Measurements from ENCODE around the gene FBXO9. TPM values are rescaled to one million over a fixed set of nuclear protein-coding genes. Genes with fewer than 3 reads are reported as not detected.

The FBXO9 gene
- polyA plus RNA-seq, 1 of the 3 experiments (the other 2 are of a cell fraction): 61.9 TPM

DNA sequence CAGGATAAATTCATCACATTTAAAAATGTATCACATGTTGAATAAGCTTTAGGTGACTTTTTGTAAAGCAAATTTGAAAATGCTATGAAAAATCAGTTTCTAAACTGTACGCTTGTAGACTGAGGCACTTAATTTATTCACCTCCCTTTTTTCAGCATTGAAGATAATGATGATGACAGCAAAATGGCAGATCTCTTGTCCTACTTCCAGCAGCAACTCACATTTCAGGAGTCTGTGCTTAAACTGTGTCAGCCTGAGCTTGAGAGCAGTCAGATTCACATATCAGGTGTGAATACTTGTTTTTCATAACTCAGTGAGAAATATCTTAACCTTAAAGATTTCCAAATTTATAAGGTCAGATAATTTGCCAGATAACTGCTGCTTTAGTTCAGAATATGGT lies 15.6 kb downstream of the FBXO9 start:
- Histone ChIP-seq H3K27me3 (ENCODE audit: insufficient read depth) (no peaks in the 10 kb centered on the region), H3K4me3 (ENCODE audit: low read depth in 2 of 2, low read length in 1 of 2) (no peak overlapping the region), H3K27ac (ENCODE audit: low read depth in 2 of 2, low read length in 1 of 2) (no peak overlapping the region), H3F3A (replicated peaks; ENCODE audit: insufficient read depth) (no peaks in the 10 kb centered on the region), H3K9ac (no peak overlapping the region), H3K4me1 (ENCODE audit: control insufficient read depth in 1 of 2, insufficient read depth in 2 of 2, low read depth in 1 of 2, low read length in 1 of 2) (no peaks in the 10 kb centered on the region), H3K9me3 (no peaks in the 10 kb centered on the region), H3K9me2 (no peaks in the 10 kb centered on the region), H3K79me2 (ENCODE audit: insufficient read depth) (no peaks in the 10 kb centered on the region), H4K20me1 (ENCODE audit: insufficient read depth) (no peaks in the 10 kb centered on the region), H3K36me3 (replicated peaks in 1 of 2; ENCODE audit: control insufficient read depth in 1 of 2, insufficient read depth in 2 of 2, low read length in 1 of 2) (peaks cover 84% of the 10 kb centered on the region in 2 experiments), H3K4me2 (no peak overlapping the region), H2AFZ (ENCODE audit: low read depth) (no peak overlapping the region)
- ChIA-PET POLR2A (interaction anchor here (0.9 kb wide), 1 partner anchor 15 kb away, joined by 3 read pairs; no protein-coding TSS in a partner anchor), CTCF (interaction anchor here (1.2 to 1.3 kb wide), 2 partner anchors 11 to 13 kb away, joined by 3 read pairs; no protein-coding TSS in a partner anchor)
- TF ChIP-seq, protein P1, sequence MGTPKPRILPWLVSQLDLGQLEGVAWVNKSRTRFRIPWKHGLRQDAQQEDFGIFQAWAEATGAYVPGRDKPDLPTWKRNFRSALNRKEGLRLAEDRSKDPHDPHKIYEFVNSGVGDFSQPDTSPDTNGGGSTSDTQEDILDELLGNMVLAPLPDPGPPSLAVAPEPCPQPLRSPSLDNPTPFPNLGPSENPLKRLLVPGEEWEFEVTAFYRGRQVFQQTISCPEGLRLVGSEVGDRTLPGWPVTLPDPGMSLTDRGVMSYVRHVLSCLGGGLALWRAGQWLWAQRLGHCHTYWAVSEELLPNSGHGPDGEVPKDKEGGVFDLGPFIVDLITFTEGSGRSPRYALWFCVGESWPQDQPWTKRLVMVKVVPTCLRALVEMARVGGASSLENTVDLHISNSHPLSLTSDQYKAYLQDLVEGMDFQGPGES (IDR thresholded peaks at IDR 0.05; ENCODE audit: low read depth, low read length): no peak
- no peak for TF ChIP-seq GATA2 (CRISPR knock-in tag; IDR thresholded peaks at IDR 0.05)
- TF ChIP-seq RFX5 (IDR thresholded peaks at IDR 0.05; ENCODE audit: low read length): no peak
- DNase-seq: no peak
- WGBS (ENCODE audit: low lambda C conversion rate): 90% methylated on average over 1 of the region's 1 CpG

DNA sequence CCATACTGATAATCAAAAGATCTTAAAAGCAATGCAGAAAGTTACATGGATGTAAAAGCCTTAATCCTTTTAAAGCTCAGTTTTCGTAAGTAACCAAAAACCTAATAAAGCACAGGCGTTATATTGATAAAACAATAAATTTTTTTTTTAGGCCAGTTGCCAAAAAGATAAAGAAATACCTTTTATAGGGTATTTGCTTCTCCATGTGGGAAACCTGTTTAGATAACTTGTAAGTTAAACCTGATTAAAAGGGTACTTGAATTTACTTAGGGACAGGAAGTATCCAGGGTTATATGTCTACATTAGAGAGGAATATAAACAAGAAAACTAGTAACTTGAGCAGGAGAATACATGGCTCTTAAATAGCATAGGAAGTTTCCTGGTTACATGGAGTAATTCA lies 21.1 kb downstream of the FBXO9 start:
- Histone ChIP-seq H2AFZ (ENCODE audit: low read depth) (no peak overlapping the region), H3K4me1 (ENCODE audit: control insufficient read depth in 1 of 2, insufficient read depth in 2 of 2, low read depth in 1 of 2, low read length in 1 of 2) (no peaks in the 10 kb centered on the region), H3K4me2 (no peak overlapping the region), H3F3A (replicated peaks; ENCODE audit: insufficient read depth) (no peaks in the 10 kb centered on the region), H3K9me2 (no peaks in the 10 kb centered on the region), H3K36me3 (replicated peaks in 1 of 2; ENCODE audit: control insufficient read depth in 1 of 2, insufficient read depth in 2 of 2, low read length in 1 of 2) (peaks cover 66 to 68% of the 10 kb centered on the region in 2 experiments), H3K27ac (ENCODE audit: low read depth in 2 of 2, low read length in 1 of 2) (no peak overlapping the region), H3K9me3 (no peaks in the 10 kb centered on the region), H3K9ac (no peak overlapping the region), H3K27me3 (ENCODE audit: insufficient read depth) (no peaks in the 10 kb centered on the region), H3K4me3 (ENCODE audit: low read depth in 2 of 2, low read length in 1 of 2) (no peak overlapping the region), H3K79me2 (ENCODE audit: insufficient read depth) (no peaks in the 10 kb centered on the region), H4K20me1 (ENCODE audit: insufficient read depth) (no peaks in the 10 kb centered on the region)
- ChIA-PET POLR2A (no interaction called here), CTCF (no interaction called here)
- WGBS (ENCODE audit: low lambda C conversion rate): 50% methylated on average over 2 of the region's 2 CpGs
- TF ChIP-seq EP300 (IDR thresholded peaks at IDR 0.05; ENCODE audit: borderline replicate concordance in 1 of 2, low read depth in 1 of 2, low read length in 1 of 2) (no peak), NRF1 (IDR thresholded peaks at IDR 0.05; ENCODE audit: low read depth, low read length) (no peak), TCF12 (IDR thresholded peaks at IDR 0.05) (no peak), RFX5 (IDR thresholded peaks at IDR 0.05; ENCODE audit: low read length) (no peak), MEF2A (IDR thresholded peaks at IDR 0.05; ENCODE audit: borderline replicate concordance, low read depth) (no peak), NFIC (IDR thresholded peaks at IDR 0.05; ENCODE audit: borderline replicate concordance) (no peak), FOXJ3 (CRISPR knock-in tag; IDR thresholded peaks at IDR 0.05) (no peak), FOSL2 (IDR thresholded peaks at IDR 0.05; ENCODE audit: borderline replicate concordance, low read depth) (no peak), SIN3A (IDR thresholded peaks at IDR 0.05; ENCODE audit: borderline replicate concordance, low read depth, low read length) (no peak), RXRA (IDR thresholded peaks at IDR 0.05; ENCODE audit: borderline replicate concordance, low read depth) (no peak), MXI1 (IDR thresholded peaks at IDR 0.05; ENCODE audit: low read depth, low read length) (no peak), GATA2 (CRISPR knock-in tag; IDR thresholded peaks at IDR 0.05) (no peak), GABPA (IDR thresholded peaks at IDR 0.05; ENCODE audit: low read depth) (no peak), CHD2 (IDR thresholded peaks at IDR 0.05; ENCODE audit: low read length, partially characterized antibody) (no peak), SMC3 (IDR thresholded peaks at IDR 0.05; ENCODE audit: low read depth, low read length) (no peak), RAD21 (IDR thresholded peaks at IDR 0.05; ENCODE audit: low read length) (no peak)
- TF ChIP-seq, protein P2, sequence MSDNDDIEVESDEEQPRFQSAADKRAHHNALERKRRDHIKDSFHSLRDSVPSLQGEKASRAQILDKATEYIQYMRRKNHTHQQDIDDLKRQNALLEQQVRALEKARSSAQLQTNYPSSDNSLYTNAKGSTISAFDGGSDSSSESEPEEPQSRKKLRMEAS (IDR thresholded peaks at IDR 0.05; ENCODE audit: low read depth): no peak
- TF ChIP-seq, protein P3, sequence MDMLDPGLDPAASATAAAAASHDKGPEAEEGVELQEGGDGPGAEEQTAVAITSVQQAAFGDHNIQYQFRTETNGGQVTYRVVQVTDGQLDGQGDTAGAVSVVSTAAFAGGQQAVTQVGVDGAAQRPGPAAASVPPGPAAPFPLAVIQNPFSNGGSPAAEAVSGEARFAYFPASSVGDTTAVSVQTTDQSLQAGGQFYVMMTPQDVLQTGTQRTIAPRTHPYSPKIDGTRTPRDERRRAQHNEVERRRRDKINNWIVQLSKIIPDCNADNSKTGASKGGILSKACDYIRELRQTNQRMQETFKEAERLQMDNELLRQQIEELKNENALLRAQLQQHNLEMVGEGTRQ (IDR thresholded peaks at IDR 0.05; ENCODE audit: borderline replicate concordance, low read depth, low read length): no peak
- TF ChIP-seq, protein P1 (IDR thresholded peaks at IDR 0.05; ENCODE audit: low read depth, low read length): no peak
- TF ChIP-seq, protein P4, sequence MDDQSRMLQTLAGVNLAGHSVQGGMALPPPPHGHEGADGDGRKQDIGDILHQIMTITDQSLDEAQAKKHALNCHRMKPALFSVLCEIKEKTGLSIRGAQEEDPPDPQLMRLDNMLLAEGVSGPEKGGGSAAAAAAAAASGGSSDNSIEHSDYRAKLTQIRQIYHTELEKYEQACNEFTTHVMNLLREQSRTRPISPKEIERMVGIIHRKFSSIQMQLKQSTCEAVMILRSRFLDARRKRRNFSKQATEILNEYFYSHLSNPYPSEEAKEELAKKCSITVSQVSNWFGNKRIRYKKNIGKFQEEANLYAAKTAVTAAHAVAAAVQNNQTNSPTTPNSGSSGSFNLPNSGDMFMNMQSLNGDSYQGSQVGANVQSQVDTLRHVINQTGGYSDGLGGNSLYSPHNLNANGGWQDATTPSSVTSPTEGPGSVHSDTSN (IDR thresholded peaks at IDR 0.05): no peak
- no peak for DNase-seq

Data from SK-N-SH (cell line).